CD4-positive, alpha-beta T cell treated with Interleukin-1 beta for 1 hour (primary cell): ENCODE measurements around the gene GAREM2.

Experiments
- DNase-seq, 2 donors: peaks; one replicate each; pipeline ENCODE4 v3.0.0-alpha.2; 2020 to 2022

GAREM2 gene

DNA sequence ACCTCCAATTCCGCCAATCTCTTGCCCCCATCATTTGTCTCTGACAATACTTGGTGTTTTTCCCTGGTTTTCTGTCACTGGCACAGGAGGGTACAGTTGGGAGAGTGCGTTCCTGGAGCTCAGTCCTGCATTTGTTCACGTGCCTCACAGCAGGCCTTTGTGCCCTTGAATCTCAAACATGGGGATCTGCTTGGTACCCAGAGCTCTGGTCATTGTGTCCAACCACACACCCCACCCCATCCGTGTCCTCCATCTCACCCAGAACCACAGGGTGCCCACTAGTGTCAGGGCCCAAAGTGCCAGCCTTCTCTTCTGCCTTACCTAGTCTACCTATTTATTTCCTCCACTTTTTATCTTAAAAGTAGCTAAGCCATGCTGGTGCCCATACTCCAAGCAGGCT is 16.2 kb downstream of the GAREM2 start:
- no peak for DNase-seq

DNA sequence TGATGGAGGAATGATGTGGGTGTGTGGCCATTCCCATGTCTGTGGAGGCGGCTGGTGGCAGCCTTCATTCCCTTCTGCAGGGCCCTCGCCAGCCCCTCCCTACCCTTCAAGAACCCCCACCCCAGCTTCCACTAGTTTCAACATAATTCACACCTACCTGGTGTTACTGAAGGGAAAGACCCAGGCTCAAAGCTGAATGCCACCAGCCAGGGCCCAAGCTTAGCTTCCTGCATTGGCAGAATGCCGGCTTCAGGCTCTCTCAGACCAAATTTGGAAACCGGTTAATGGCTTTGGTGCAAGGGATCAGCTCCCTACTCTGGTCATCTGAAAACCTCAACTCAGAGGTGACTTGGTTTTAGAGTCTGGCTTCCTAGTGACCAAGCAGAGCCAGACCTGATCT is 16.9 kb downstream of the GAREM2 start:
- no peak for DNase-seq

DNA sequence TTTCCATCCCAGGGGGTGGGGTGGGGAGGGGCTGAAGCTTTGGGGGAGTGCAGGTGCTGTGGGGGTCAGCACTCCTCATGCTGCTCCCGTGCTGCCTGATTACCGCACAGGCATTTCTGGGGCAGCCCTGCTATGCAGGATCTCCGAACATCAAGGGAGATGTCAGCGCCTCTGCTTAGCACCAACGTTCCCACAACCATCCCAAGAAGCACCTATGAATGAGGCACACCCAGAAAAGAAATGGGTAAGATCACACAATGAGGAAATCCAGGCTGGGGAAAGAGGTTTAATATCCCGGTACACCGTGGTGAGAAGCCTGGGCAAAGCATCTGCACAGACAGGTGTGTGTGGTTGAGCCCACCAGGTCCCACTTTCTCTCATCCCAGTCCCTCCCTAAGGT is 17.5 kb downstream of the GAREM2 start:
- no peak for DNase-seq

DNA sequence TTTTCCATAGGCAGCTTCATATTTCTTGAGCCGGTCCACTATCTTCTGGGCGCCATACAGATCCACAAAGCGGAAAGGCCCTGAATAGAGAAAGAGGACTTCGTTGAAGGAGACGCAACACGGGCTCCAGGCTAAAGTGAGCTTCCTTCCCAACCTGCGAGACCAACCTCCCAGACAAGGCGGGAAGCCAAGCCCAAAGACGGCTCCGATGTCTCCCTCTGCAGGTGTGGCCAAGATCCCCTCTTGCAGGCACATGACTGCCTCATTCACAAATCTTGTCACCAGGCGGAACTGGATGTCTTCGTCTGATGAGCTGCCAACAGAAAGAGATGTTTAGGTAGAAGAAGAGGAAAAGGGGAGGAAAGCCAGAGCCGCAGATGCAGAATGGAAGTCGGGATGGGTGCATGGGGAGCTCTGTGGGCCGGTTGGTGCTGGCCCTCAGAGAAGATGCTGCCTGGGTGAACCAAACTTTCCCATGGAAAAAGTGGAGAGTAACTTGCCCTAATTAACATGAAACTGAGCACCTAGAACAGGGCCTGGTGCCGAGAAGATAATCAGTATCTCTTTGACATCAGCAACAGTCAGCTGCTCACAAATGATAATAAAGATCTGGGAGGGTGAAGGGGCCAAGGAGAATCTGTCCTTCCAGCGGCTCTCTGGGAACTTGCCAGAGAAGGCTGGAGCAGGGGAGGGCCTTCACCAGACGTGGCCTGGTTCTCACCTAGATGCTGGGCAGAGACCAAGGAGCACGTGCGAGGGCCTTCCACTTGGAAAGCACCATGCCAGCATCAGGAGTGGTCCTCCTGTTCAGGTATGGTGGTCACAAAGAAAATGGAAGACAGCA is 18.6 kb downstream of the GAREM2 start:
- DNase-seq, result no peak

DNA sequence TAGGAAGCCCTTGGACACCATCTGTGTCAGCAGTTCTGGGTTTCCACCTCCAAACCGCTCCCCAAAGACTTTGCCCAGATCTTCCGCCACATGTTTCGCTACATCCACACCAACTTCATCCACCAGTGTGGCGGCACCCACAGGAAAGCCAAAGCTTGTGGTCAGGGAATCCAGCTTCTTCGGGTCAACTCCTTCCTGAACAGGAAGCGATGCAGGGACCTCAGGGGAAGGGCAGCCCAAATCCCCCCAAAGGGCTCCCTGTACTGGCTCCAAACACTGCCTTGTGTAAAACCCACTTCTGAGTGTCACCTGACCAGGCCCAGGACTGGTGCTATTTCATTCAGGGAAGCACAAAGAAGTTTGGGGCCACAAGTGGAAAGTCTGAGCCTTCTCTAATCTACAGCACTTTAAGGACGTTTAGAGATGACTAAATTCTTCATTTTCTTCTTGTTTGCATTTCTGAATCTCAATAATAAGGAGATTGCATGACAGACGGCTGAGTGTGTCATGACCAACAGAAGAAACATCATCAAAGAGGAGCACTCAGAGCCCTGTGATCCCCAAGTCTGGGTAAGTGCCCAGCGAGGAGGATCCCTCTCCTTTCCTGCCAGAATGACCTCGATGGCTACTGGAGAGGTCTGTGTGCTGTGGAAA is 20.8 kb downstream of the GAREM2 start:
- DNase-seq, result no peak

DNA sequence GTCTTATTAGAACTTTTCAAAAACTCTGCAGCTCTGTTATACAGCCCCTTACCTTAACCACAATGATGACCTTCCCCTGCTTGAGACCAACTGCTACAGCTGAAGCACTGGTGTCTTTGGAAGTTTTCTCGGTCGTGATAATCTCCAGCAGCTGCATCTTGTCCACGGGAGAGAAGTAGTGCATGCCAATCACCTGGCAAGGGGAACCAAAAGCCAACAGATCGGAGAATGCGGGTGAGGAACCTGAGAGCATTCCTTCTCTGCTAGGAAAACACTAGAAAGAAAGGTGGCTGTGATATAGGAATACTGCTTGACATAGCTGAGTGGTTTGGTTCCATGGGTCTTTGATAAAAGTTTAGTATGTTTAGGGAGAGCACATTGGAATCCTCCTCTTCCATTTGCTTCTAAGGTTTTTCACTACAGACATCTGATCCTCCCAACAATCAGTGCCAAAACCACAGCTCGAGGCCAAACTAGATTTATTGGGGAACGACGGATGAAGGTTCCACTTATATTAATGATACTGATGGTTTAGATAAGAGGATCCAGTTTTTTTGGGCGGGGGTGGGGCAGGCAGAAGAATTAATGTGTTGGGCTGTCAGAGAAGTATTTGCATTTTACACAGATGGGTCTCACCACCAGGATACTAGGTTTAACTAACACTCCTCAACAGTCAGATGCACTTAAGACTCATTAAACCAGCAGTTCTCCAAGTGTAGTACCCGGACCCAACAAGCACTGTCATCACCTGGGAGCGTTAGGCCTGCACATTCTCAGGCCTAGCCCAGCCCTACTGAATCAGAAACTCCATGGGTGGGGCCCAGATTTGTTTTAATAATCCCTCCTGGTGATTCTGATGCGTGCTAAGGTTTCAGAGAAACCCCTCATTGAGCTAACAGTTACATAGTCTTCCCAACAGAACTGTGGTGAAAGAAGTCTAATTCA is 22.4 kb downstream of the GAREM2 start:
- no peak for DNase-seq

DNA sequence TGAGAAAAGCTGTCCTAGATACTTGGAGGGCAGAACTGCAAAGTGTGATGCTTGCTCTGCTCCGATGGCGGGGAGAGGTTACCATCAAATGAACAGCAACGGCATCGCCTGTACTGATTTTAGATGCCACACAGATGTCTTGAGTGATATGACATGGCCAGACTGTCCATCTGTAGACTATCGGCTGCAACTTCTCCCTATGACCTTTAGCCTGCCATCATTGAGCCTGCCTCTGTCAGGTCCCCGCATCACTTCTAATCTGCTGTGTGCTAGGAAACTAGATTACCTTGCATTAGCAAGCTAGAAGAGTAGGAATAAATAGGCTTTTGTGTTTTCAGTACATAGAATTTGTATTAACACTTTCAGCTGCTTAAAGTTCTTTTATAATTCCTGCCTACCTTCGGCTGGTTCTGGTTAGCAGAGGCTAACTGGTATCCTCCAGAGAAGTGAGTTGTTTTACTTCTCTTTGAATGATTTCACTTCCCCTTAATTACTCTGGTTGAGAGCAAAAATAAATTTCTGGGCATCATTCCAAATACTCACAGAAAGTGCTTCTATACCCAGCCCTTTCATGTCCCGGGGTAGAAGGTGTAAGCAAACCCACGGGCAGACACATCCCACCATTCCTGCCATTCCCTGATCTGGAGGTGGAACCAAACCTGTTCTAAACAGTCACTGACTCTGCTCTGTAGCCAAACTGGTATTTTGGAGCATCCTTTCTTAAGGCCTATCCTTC is 24.0 kb downstream of the GAREM2 start:
- no peak for DNase-seq

DNA sequence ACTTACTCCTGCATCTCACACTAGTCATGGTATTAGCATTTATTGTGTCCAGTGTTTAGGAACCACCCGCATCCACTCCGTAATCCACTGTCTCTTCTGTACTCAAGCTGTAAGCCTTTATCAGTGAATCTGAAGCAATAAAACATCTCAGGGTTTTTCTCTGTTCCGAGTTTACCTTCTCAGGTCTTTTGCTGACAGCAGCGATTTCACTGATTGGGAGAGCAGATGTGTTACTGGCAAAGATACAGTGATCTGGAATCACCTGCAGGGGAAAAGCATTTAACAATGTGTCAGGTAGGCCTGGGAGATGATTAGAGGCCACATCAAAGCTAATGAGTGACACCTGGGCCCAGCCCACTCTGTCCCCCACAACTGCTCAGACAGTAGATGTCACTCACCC is 24.6 kb downstream of the GAREM2 start:
- DNase-seq, result no peak

DNA sequence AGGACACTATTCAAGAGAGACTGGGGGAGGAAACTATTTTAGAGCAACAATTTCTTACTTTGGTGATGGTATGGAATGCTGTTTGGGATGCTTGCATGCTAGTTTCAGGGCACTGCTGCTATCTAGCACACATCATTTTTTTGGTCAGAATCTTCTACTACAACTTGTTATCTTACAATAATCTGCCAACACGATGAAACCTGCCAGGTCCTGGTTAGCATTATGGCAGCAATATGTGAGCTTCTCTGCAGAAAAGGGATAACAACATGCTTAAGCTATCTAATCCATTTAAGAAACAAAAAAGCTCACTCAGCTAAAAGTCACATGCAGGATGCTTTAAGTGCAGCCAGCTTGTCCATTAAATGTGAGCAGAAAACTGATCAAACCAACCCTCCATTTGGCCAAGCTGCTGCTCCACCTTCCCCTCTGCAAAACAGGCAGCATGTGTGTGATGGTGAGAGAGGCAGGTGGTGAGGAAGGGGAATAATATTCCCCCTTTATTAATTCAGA is 30.1 kb downstream of the GAREM2 start:
- DNase-seq, result no peak

DNA sequence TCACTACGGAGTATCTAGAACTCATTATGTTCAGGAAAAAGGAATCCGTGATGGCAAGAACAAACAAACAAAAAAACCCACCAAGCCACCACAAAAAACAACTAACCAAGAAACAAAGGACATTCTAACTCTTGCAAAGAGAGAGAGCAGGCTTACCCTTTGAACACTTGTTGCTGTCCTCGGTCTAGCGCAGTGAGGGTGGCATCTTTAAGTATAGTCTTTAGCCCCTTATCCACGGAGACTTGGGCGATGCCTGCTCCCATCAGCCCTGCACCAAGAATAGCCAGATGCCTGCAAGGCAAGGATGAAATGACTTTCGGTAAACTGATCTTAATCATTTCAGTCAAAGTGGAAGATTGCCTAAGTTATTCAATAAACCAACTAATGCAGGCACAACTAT is 31.0 kb downstream of the GAREM2 start:
- no peak for DNase-seq

DNA sequence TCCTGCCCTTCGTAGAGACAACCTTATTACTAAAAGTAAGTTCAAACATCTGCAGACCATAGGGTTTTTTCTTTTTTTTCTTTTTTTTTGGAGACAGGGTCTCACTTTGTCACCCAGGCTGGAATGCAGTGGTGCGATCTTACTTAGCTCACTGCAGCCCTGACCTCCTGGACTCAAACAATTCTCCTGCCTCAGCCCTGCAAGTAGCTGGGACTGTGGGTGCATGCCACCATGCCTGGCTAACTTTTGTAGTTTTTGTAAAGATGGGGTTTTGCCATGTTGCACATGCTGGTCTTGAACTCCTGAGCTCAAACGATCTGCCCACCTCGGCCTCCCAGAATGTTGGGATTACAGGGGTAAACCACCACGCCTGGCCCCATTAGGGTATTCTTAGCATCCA is 39.1 kb downstream of the GAREM2 start:
- DNase-seq, result no peak

DNA sequence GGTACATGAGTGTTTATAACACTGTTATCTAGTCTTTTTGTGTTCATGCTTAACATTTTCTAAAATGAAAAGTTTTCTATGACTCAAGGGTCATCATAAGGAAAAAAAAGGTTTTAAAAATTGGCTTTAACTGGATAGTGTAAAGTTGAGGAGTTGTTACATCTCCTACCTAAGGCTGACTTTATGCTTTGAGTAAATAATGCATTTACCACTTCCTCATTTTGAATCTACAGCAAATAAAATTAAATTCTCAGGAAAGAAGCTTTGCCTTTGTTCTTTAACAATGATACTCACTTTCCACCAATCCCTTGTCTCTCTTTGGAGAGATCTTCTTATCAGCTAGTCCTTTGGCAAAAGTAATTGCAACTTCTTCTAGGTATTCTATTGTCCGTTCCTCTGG is 41.9 kb downstream of the GAREM2 start:
- no peak for DNase-seq

DNA sequence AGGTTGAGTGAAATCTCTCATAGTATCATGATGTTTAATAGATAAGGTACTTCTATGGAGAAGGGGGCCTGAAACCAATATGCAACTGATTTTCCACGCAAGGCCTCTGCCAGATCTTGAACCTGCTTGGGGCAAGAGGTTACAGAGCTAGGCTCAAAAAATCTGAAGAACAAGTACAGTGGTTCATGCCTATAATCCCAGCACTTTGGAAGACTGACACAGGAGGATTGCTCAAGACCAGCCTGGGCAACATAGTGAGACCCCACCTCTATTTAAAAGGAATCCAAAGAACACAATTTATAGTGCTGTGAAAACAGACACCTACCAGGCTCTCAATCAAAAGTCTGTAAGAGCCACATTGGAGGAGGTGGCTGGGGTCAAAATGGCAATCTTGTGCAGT is 42.9 kb downstream of the GAREM2 start:
- DNase-seq, result no peak

DNA sequence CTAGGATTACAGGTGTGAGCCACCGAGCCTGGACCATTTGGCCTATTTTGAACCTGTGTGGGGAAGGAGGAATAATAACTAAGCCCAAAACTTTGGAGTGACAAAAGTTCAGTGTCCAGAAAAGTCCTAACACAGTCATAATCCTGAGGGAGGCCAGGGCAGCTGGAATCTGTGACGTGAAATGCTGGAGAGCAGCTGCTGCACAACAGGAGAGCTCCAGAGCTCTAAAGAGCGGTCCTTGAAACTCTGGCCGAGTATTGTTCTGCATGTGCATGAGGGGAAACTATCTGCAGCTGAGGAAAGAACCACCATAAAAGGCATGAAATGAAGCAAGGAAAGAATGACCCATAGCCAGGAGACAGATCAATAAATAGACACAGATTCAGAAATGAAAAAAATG is 43.7 kb downstream of the GAREM2 start:
- no peak for DNase-seq

DNA sequence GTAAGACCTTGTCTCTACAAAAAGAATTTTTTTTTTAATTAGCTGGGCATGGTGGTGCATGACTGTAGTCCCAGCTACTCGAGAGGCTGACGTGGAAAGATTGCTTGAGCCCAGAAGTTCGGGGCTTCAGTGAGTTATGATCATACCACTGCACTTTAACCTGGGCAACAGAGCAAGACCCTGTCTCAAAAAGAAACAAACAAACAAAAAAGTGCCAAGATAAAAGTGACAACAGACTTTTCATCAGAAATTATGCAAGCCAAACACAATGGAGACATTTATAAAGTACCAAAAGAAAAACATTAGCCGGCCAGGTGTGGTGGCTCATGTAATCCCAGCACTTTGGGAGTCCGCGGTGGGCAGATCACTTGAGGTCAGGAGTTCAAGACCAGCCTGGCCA is 44.8 kb downstream of the GAREM2 start:
- DNase-seq, result no peak

DNA sequence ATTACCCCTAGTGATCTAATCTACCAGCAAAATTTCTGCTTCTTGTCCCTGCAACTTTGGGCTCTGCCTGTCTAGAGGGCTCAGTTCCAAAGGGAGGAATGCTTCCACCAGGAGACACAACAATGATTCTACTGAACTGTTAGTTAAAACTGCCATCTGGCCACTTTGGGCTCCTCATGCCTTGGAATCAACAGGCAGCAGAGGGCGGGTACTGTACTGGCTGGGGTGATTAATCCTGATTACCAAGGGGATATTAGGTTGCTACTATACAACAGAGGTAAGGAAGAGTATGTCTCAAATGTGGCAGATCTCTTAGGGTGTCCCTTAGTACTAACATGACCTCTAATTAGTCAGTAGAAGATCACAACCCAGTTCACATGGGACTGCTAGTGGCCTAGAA is 50.1 kb downstream of the GAREM2 start:
- DNase-seq, result no peak

DNA sequence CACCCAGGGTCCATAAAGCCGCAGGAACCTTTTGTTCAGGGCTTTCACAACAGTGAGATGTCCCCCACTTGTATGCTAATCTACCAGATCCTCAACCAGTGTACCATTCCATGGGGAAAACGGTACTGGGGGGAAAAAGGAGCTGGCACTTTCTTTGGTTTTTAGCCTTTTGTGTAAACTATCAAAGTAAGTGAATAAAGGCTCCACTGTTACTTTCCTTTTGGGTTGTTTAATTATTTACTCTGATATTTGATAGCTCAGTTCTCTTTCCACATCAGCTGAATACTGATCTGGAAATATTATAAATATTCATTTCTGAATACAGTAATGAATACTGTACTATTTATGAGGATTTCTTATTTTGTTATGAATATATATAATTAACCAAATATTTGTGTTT is 51.2 kb downstream of the GAREM2 start:
- no peak for DNase-seq

DNA sequence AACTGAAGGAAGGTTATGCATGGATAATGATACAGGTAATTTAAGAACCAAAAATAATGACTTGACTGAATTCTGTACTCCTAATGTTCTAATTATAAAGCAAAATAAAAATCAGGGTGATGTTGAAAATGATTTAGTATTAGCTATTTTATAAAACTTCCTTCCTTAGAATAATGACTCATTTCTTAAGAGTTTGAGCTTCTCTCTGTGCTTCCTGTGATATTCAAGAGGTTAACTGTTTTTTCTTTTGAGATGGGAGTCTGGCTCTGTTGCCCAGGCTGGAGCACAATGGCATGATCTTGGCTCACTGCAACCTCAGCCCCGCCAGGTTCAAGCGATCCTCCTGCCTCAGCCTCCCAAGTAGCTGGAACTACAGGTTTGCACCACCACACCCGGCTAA is 56.7 kb downstream of the GAREM2 start:
- DNase-seq, result no peak

DNA sequence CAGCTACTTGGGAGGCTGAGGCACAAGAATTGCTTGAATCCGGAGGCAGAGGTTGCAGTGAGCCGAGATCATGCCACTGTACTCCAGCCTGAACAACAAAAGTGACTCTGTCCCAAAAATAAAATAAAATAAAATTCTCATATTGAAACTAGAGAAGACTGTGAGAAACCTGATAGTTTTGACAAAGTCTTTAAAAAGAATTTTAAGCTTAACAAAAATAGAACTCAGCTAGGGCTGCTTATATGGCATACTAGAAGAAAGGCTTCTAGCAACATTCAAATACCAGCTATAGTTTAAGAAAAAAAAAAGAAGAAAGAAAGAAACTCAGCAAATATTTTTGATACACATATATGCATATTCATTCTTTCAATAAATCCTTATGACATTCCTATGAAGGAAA is 57.9 kb downstream of the GAREM2 start:
- no peak for DNase-seq

DNA sequence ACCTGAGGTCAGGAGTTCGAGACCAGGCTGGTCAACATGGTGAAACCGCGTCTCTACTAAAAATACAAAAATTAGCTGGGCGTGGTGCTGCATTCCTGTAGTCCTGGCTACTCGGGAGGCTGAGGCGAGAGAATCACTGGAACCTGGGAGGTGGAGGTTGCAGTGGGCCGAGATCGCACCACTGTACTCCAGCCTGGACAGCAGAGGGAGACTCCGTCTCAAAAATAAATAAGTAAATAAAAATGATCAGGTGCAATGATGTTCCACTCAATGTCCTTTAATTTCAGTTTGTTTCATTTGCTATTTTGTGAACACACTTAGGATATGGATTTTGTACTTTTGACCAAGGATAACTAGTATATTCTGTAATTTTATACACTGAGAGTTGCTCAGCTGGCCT is 62.2 kb downstream of the GAREM2 start:
- DNase-seq, result peak in 1 of 2 donors; percentile 11

DNA sequence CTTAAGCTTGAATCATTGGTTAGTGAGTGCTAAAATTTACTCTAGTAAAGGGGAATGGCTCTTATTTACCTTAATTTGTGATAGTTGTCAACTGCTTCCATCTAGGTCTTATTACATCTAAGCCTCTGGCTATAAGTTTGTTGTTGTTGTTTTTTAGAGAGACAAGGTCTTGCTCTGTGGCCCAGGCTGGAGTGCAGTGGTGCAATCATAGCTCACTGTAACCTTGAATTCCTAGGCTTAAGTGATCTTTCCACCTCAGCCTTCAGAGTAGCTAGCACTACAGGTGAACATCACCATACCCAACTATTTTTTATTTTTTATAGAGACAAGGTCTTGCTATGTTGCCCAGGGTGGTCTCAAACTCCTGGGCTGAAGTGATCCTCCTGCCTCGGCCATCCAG is 65.0 kb downstream of the GAREM2 start:
- no peak for DNase-seq

DNA sequence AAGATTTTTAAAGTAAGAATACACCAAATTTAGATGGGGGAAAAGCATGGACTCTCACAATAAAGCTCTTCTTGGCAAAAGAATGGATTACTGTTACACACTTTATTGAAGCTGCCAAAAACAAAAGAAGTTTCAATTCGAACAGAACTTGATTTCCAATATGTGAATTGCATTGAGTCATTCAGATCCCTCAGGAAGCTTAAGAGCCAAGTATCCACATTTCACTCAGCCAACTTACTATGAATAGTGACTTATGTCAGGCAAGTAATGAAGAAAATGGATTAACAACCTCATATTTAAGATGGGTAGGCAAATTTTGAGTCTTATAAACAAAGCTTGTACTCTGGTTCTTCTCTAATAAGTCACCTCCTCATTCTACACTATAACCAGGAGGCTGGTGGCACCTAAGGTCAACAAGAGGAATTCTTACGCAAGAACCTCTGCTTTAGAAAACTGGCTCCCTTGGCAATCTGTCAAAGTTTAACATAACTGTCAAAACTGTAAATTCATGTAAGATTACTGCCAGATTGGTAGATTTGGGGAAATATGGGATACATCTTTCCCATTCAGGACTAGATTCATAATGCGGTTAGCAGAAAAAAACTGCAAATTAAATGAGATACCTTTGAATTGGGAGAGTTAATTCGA is 65.5 kb downstream of the GAREM2 start:
- DNase-seq, result no peak
